GM18502 (cell line): ENCODE measurements around the gene IFT52.
"Not testable (repeated sequence)": the region's sequence is repeated elsewhere in the genome, so short reads cannot be mapped to it uniquely, and the experiment has no call there.

ENCODE experiments used
- ATAC-seq: cut with Tn5 transposase; IDR thresholded peaks from one replicate; pipeline ENCODE4 v1.9.1; 2021; ENCODE audit warnings: mild to moderate bottlenecking; ENCODE audit not compliant: unreplicated experiment, poor library complexity

IFT52 gene

GRCh38 chr20:43564993-43565757 lies 25.6 kb upstream of the IFT52 start:
- no peak for ATAC-seq

GRCh38 chr20:43565758-43566104 lies 25.0 kb upstream of the IFT52 start:
- no peak for ATAC-seq

- no peak for ATAC-seq
These were observed 23.3 kb upstream of the IFT52 start for GRCh38 chr20:43567477-43567876.

- ATAC-seq: no peak
These were observed 22.0 kb upstream of the IFT52 start for GRCh38 chr20:43568706-43569105.

GRCh38 chr20:43569282-43569681 lies 21.5 kb upstream of the IFT52 start:
- ATAC-seq: no peak

- ATAC-seq: no peak
These were observed 20.2 kb upstream of the IFT52 start for GRCh38 chr20:43570496-43570895.

GRCh38 chr20:43571310-43571709 lies 19.4 kb upstream of the IFT52 start:
- no peak for ATAC-seq

GRCh38 chr20:43571771-43572170 lies 19.0 kb upstream of the IFT52 start:
- ATAC-seq: no peak

GRCh38 chr20:43572891-43573290 lies 17.8 kb upstream of the IFT52 start:
- no peak for ATAC-seq

GRCh38 chr20:43576108-43576507 lies 14.6 kb upstream of the IFT52 start:
- ATAC-seq: no peak

GRCh38 chr20:43579861-43580793 lies 10.6 kb upstream of the IFT52 start:
- no peak for ATAC-seq

GRCh38 chr20:43583133-43583864 lies 7.4 kb upstream of the IFT52 start:
- no peak for ATAC-seq

- no peak for ATAC-seq
These were observed 6.7 kb upstream of the IFT52 start for GRCh38 chr20:43583982-43584432.

- ATAC-seq: no peak
These were observed 6.1 kb upstream of the IFT52 start for GRCh38 chr20:43584448-43585136.

GRCh38 chr20:43586641-43587040 lies 4.1 kb upstream of the IFT52 start:
- ATAC-seq: no peak

- not testable (repeated sequence) for ATAC-seq
These were observed 2.2 kb upstream of the IFT52 start for GRCh38 chr20:43588526-43588925.

GRCh38 chr20:43590036-43590391 lies 723 bp upstream of the IFT52 start:
- ATAC-seq: no peak

- ATAC-seq: not testable (repeated sequence)
These were observed 11.2 kb downstream of the IFT52 start for GRCh38 chr20:43601960-43602359.

GRCh38 chr20:43603124-43603523 lies 12.4 kb downstream of the IFT52 start:
- ATAC-seq: no peak

- no peak for ATAC-seq
These were observed 15.0 kb downstream of the IFT52 start for GRCh38 chr20:43605715-43606114.
